Eye (tissue), 1 donor: ENCODE data around the gene DAPK1.
"Not testable (repeated sequence)": the region's sequence is repeated elsewhere in the genome, so short reads cannot be mapped to it uniquely, and the experiment has no call there.

ENCODE experiments used
- DNase-seq: peaks from one replicate; pipeline ENCODE4 v3.0.0-alpha.2; 2015

The DAPK1 gene

DNA sequence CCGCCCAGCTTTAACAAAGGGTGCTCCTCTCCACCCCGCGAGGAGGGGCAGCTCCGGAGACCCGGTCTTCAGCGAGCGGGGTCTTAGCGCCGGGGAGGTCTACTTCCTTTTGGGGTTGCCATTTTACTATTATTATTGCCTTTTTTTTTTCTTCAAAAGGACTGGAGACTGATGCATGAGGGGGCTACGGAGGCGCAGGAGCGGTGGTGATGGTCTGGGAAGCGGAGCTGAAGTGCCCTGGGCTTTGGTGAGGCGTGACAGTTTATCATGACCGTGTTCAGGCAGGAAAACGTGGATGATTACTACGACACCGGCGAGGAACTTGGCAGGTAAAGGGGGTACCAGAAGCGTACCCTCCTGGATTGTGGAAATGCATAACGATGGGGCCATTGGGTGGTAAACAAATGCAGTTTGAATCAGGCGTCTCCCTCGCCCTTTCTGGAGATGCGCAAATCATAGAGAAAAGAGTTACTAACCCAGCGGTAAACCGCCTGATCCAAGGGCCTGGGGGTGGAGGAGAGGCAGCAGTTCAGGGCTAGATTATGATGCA, 1.2 kb downstream of the DAPK1 start:
- DNase-seq, result peak; percentile 74

DNA sequence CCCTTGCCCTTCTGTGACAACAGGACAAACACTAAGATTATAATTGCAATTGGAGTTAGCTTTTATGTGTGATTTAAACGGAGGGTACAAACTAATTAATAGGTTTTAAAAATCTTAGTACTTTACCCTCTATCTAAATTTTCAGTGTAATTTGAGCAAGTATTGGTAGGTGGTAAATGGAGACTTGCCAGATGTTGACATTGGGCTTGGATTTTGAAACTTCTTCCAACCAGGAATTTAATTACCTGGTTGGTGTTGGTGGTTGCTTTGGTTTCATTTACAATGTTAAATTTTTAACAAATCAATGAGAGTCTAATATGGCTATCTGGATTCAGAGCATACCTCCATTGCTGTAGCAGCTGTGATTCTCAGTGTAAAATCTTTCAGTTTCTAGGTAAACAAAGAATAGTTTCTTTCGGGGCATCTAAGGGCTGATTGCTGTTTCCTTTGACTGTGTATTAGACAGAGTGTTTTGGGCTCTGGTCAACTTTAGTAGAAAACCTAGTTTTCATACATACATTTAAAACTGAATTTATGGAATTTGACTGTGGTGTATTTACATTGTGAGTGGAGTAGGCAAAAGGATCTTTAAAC, 1.9 kb downstream of the DAPK1 start:
- DNase-seq, result no peak

DNA sequence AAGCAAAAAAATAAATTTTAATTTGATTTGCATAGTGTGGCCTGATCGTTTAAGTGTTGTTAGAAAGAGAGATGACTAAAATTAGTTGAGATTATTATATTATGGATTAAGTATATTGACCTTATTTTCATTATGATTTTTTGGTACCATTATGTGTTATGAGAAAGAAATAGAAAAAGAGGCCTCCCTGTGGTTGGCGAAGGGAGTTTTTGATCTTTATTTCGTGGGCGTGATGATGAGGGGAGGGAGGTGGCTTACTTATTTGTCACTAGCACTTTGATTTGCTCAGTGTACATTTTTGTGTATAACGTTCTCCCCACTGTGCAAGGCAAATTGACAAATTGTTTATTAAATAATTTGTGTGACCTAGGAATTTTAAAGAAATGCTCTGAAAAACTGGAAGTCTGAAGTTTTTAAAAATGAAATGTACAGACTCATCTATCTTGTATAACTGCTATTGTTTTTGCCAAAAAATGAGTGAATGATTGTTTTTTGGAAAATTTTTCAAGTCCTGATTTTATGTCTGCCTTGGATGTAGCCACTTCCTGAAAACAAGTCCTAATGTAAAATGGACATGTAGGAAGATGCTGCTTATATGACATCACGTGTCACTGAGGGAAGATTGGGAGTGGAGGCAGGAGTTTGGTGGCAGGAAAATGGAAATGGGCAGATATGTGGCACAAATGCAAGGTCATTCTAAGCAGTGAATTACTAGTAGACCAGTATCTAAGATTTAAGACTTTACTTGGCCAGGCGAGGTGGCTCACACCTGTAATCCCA, 3.0 kb downstream of the DAPK1 start:
- DNase-seq, result no peak

DNA sequence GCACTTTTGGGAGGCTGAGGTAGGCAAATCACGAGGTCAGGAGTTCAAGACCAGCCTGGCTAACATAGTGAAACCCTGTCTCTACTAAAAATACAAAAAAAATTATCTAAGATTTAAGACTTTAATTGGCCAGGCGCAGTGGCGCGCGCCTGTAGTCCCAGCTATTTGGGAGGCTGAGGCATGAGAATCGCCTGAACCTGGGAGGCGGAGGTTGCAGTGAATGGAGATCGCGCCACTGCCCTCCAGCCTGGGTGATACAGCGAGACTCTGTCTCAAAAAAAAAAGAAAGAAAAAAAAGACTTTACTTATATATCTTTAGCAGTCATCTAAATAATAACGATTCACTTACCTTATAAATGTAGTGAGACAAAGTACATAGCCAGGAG, 3.6 kb downstream of the DAPK1 start:
- not testable (repeated sequence) for DNase-seq

DNA sequence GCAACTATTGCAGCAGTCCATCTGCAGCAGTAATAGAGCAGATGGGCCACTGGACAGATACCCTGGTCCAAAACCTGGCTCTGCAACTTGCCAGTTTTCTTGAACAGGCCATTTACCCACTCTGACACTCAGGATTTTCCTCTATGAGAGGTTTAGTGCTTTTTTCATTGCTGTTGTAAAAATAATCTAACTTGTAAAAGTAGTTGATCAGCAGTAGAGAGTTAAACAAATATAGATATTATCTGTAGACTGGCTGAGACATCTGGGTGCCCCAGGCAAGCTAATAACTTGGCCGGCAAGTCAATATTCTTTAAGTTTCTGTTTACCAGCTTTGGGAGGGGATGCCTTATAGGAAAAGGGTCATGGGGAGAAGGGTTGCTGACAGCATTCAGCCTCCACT, 4.1 kb downstream of the DAPK1 start:
- no peak for DNase-seq

DNA sequence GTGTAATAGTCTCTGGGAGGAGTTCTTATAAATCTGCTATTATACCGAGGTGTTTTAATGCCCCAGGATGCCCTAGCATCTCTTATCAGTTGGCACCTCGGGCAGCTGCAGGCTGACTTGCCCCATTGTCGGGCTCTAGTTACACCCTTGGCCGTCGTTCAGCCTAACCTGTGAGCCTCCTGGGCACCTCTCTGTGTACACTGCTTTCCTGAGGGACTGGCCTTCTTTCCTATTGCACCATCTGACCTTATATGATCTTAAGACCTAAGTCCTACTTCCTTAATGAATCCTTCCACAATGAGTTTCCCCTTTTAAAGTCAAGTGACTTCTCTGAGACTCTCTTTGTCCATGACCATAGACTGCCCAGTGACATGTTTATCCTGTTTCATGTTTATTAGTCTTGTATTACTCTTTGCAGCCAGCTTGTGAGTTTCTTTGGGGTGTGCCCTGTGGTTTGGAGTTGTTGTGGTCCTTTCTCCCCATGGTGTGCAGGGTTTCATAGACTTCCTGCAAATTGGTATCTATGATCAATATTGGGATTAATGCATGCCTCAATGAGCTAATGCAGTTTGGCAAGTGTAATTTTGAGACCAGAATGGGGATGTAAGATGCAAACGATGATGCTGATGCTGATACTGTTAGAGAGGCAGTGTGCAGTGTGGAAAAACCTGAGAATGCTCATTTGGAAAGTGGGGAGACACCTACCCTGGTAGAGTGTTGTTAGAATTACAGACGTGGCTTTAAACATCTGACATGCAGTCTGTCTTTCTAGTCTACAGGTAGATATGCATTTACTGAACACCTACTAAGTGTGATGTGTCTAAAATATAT, 4.9 kb downstream of the DAPK1 start:
- no peak for DNase-seq

DNA sequence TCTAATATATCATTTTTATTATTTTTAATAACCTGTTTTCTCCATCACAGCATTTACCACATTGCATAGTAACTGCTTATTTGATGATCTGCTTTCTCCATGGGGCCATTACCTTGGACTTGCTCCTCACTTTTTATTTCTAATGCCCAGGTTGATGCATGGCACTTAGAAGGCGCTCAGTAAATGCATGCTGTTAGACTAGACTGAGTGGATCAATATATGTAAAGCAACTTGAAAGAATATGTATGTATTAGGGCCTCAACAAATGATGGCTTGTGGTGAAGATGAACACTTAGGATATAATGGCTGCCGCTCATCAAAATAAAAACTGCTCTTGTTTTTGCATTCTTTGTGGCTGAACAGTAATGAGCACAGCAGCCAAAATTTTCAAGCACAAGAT, 5.8 kb downstream of the DAPK1 start:
- DNase-seq, result no peak

DNA sequence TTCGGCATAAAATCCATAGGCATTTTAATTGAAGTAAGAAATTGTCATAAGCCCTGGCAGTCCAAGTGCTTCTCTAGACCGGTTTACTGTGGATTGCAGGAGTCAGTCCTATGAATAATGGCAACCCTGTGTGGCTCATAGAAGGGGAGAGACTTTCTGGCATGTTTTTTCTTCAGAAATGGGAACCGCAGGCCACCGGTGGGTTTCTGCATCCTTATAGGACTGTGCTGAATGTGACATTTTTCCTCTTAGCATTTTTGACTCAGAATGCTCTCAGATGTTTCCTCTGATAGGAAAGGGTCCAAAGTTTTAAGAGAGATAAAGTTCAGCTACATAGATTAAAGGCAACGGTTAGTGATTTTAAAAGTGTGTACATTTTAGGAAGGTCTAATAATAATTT, 6.3 kb downstream of the DAPK1 start:
- DNase-seq, result no peak

DNA sequence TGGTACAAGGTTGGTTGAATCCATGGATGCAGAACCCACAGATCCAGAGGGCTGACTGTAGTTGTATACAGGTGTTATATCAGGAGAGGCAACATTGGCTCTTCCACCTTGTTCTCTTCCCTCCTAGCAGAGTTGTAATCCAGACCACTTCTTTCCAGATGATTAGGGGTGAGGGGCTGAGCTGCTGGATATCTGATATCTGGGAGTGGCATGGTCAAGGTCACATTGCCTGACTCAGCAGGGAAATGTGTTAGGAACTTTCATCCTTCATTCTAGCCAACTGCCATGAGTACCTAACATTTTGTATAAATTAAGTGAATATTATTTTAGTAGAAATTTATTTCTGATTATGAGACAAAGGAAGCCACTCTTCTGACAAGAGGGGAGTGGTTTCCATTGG, 7.3 kb downstream of the DAPK1 start:
- DNase-seq, result no peak

DNA sequence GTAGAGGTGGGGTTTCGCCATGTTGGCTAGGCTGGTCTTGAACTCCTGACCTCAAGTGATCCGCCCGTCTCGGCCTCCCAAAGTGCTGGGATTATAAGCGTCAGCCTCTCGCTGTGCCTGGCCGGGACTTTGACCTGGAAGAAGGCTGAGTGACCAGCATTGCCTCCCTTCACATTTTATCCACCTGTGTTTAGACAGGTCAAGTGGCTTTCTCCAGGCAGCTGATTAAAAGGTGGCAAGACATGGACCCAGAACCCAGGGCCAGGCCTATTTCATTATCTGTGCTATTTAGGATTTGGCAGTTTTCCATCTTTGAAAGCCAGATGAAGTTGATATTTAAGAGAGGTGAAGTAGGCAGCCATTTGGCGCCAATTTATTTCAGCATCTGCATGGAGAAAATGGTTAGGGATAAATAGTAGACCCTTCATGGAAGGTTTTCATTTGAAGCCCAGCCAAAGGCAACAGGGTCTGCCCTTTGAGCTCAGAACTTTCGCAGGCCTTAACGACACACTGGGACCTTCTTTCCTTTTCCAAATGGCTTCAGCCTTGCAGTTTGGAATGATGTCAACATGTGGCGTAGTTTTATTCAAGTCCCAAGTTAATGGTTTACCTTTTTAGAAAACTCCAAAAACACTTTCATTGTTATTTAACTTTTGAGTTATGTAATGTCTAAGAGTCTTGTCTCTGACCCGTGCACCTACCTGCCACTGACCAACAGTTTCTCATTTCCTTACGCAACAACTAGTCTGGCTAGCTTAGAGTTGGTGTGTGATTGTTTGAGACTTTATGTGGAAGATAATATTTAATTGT, 8.4 kb downstream of the DAPK1 start:
- DNase-seq, result no peak

DNA sequence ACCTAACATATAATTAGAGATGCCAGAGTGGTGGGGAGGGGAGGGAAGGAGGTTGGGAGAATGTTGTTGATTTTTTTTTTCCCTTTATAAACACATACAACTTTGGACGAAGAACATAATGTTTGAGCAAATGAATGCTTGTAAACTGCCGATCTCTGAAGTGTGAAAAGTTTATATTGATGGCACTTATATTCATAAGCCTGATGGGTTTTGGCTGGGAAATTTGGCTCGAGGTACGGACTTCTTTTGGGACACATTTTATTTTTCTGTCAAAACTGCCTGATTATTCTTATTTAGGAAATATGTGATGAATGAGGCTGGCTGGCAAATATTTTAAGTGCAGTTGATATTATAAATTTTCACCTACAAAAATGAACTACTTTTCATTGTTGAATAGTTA, 9.9 kb downstream of the DAPK1 start:
- DNase-seq, result no peak

DNA sequence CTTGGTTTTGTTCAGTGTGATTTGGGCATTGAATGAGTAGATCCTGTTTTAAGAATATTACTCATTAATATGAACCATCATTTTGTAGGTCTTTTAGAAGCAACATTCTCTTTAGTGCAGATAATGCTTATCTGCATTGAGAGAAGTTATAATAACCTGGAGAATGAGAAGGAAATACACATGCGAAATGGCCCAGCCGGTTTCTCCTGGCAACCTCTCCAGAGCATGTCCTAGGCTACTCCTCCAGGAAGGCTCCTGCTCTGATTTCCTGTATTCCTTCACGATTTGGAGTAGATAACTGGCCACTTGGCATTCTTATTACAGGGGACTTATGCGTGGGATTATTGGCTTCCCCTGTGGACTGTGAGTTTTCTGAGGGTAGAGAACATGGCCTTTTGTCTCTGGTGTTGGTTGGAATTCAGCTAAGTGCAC, 12.6 kb downstream of the DAPK1 start:
- no peak for DNase-seq

DNA sequence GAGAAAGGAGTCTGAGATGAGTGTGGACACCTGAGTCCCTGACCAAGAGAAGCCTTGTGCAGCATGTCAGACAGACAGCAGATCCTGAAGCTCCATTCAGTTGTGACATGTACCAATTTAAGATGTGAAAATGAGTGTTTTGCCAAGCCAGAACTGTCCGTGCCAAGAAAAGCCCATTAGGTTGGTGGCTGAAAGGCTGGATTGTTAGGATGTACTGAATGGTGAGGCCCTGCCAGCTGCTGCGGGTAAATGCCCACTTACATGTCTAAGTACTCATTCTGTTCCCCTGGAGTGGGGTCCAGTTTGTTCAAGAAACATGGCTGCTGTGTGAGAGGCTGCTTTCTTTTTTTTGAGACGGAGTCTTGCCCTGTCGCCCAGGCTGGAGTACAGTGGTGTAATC, 14.6 kb downstream of the DAPK1 start:
- no peak for DNase-seq

DNA sequence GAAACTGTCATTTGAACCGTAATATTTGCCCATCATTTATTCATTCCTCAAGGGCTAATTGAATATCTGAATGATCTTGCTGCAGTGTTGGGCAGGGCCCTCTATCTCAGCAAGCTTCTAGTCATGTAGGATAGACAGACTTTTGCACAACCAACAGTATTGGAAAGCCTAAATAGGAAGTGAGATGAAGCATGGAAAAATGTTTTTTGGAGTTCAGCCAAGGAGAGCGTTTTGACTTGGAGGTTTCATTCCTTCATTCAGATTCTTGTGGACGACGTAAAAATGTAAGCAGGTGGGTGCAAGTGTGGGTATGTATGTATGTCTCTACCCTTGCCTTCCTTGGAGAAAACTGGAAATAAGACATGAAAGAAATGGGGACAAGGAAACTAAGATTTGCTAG, 15.5 kb downstream of the DAPK1 start:
- no peak for DNase-seq

DNA sequence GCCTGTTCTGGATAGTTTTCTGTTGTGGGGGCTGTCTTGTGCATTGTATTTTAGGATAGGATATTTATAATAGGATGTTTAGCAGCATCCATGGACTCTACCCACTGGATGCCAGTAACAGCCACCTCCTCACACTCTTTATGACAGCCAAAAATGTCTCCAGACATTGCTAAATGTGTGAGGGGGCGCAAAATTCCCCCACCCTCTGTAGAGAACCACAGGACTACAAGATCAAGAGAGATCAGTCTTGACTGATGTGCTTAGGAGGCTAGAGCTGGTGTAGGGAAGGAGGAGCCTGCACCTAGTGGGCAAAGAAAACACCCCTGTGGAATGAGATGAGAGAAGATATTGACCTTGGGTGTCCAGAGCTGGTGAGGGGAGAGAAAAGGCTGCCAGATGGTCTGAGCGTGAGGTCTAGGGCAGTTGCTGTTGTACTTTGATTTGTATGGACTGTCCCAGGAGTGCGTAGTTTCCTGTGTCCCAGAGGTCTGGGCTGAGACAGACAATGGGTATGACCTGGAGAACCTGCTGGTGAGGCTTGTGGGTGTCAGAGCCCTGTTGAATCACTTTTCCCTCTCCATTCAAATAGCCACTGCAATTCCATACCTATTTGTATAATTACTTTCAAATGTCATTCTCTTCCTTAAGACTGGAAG, 16.3 kb downstream of the DAPK1 start:
- DNase-seq, result no peak

DNA sequence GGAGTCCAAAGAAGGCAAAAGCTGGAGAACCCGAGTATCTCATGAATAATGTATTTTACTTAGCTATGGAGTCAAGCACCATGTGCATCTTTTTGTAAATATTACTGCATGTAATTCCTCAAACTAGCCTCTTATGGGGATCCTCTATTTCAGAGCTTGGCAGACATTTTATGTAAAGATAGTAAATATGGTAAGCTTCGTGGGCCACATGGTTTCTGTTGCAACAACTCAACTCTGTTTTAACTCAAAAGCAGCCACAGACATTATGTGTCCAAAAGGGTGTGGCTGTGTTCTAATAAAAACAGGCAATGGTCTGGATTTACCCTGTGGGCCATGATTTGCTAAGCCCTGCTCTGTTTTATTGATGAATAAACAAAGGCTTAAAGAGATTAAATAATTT, 17.3 kb downstream of the DAPK1 start:
- DNase-seq, result no peak

DNA sequence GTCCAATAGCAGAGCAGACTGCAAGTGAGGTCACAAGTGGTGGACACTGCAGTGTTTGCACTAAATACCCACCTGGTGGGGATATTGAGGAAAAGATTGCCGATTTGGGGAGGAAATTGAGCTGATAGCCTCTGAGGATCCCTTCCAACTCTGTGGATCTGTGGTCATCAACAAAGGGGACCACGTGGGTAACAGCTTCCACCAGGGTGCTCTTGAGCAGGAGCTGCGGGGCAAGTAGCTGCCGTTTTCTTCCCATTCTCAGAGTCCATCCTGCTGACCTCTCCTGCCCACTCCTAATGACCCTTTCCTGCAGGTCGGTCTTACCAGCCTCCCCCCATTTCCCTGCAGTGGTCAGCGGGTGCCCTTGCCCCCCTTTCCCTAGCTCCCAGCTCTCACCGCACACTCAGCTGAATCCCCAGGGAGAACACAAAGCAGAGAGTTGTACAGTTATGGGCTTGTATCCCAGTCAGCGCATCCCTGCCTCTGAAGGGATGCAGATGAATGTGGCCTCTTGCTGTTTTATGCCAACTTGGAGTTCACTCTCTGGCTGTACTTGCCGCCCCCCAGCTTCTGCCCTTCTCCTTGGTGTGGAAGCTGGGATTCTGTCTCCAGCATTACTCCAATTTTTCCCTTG, 18.0 kb downstream of the DAPK1 start:
- no peak for DNase-seq

DNA sequence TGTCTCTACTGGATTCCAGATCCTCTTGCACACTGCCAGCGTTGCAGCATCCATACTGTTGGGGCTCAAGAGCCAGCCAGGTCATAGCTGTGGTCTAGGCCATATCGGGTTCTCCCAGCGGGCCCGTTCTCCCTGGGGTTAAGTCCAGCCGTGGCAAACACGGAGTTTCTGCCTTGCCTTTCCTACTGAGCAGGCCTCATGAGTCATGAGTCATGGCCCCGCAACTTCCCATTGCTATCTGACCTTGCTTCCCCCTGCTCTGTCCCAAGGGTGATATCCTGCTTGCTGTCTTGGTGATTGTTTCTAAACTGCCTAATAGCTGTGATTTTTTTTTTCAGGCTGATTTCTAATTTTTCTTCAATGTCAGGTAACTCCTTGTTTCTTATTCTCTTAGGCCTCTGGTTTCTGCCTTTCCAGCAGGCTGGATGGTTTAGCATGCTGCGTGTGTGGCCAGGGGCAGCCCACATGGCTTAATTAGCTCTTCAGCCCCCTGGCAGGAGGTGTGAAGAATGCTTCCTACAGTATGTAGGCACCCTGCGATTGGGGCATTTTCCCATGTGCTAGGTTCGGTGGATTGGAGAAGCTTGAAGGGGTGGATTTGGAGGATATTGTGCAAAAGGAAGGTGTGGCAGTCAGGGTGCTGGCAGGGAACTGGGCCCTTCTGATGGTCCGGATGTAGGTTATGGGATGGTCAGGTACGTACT, 18.7 kb downstream of the DAPK1 start:
- DNase-seq, result no peak

DNA sequence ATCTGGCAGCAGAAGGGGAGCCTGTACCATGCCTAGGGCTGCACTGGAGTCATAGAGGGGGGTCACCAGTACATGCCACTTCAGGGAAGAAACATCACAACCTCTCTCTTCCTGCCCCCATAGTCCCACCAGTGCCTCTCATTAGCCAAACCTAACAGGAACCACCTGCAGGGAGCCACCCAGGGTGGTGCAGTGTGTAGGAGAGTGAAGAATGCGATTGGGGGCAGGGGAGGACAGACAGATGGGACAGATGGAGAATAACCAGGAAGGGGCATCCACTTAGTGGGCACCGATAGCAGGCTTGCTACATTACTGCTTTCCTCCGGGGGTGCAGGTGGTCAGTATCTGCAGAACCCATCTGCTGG, 19.2 kb downstream of the DAPK1 start:
- DNase-seq, result no peak

DNA sequence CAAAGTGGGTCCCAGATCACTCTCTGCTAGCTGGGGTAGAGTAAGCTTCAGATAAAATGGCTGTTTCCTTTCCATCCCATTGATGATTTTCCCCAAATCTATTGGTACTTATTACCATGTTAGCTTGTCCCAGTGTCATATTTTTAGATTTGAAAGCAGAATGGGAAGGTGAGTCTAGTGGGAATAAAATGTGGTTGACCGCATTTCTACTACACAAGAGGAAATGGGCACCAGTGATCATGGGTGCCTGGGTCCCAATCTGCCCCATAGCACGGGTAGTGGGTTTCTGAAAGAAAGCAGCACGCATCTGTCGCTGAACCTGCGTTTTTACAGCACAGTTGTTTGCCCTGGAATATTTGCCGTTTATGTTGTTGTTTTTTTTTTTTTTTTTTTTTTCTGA, 20.1 kb downstream of the DAPK1 start:
- DNase-seq, result no peak

DNA sequence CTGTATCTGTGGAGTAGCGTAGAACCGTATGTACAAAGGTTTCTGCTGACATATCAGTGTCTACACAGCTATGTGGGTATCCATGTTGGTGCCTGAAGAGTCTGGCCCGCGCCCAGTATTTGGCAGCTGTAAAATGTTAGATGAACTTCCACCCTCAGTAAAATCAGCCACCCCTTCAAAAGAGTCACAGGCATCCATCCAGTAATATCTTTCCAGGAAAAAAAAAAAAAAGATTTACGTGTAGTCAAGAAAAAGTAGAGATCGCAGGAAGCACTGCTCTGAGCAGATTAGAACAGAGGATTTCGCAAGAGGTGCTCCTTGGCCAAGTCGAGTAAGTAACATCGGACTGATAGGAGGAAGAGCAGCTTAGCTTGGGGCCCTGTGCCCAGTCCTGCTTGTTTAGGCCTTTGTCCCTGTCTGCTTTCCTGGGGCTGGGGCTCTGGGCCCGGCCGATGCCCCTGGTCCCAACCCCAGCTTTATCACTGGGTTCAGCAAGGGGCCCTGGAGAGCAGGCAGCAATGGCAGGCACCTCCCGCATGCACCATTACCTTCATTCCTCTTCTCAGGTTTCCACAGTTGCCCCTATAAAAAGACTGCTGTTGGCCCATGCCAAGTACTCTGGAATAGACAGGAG, 21.2 kb downstream of the DAPK1 start:
- no peak for DNase-seq
